Peyer's patch (tissue), 4 donors: ENCODE results near the gene GALNT9. TPM values are rescaled to one million over a fixed set of nuclear protein-coding genes. Genes with fewer than 3 reads are reported as not detected.
A peak's percentile ranks its signal among the peaks of the same experiment; 100 is the strongest.

ENCODE experiments used
- DNase-seq, 3 donors: peaks; one replicate each; pipeline ENCODE4 v3.0.0-alpha.2; 2017 to 2019
- H3K27ac ChIP-seq, 4 donors: fragments of 200-600 bp; sonication (generic); one replicate each; pipeline ENCODE4 v1.5.1; 2016 to 2019
- H3K27me3 ChIP-seq, 2 donors: fragments of 200-600 bp; sonication (generic); one replicate each; pipeline ENCODE4 v1.5.1; 2019
- H3K36me3 ChIP-seq, 3 donors: fragments of 200-600 bp; sonication (generic); one replicate each; pipeline ENCODE4 v1.5.1; 2016 to 2019
- H3K4me1 ChIP-seq, 4 donors: fragments of 200-600 bp; sonication (generic); one replicate each; pipeline ENCODE4 v1.5.1; 2016 to 2019
- H3K4me3 ChIP-seq, 4 donors: fragments of 200-600 bp; sonication (generic); 1 replicate in 3 of 4; 2 replicates in 1 of 4; pipeline ENCODE4 v1.5.1; 2016 to 2019; ENCODE audit warnings: mild to moderate bottlenecking in 1 of 4
- H3K9me3 ChIP-seq, 4 donors: fragments of 200-600 bp; sonication (generic); one replicate each; pipeline ENCODE4 v1.5.1; 2016 to 2019; ENCODE audit warnings: mild to moderate bottlenecking in 1 of 4
- CTCF ChIP-seq, 6 experiments: fragments of 450-650 bp in 4 of 6; fragments of 200-600 bp in 2 of 6; sonication (generic) in 1 of 6; IDR thresholded peaks; one replicate each; pipeline ENCODE4 v1.5.1; 2017 to 2019; ENCODE audit warnings: antibody characterized with exemption in 6 of 6, mild to moderate bottlenecking in 3 of 6, moderate library complexity in 1 of 6
- POLR2A ChIP-seq, 2 donors: fragments of 450-650 bp; IDR thresholded peaks; one replicate each; pipeline ENCODE4 v1.5.1; 2017; ENCODE audit warnings: antibody characterized with exemption in 2 of 2, mild to moderate bottlenecking in 2 of 2, moderate library complexity in 2 of 2
- total RNA-seq, 4 donors: library from RNA; depleted of rRNA; stranded (reverse); fragments of >200 nt; gene quantifications; one replicate each; pipeline ENCODE4 v1.1.0, GENCODE V29; 2016

Gene GALNT9
- total RNA-seq, 4 donors from 2014 or later: not detected

- Histone ChIP-seq H3K36me3 (no peaks in the 10 kb centered on the region), H3K4me3 (no peak overlapping the region), H3K4me1 (peaks cover 0 to 14% (median 0%) of the 10 kb centered on the region in 4 donors), H3K27me3 (no peaks in the 10 kb centered on the region), H3K27ac (no peak overlapping the region), H3K9me3 (no peaks in the 10 kb centered on the region)
- TF ChIP-seq POLR2A (IDR thresholded peaks at IDR 0.05) (no peak), CTCF (IDR thresholded peaks at IDR 0.05) (no peak)
- no peak for DNase-seq
These were observed 165.0 kb downstream of the GALNT9 start for GRCh38 chr12:132164426-132164825.

GRCh38 chr12:132163911-132164288 lies 165.5 kb downstream of the GALNT9 start:
- H3K4me1 ChIP-seq: peaks cover 0 to 14% (median 0%) of the 10 kb centered on the region in 4 donors
- no peaks in the 10 kb centered on the region for H3K9me3 ChIP-seq
- H3K27ac ChIP-seq: no peak overlapping the region
- no peaks in the 10 kb centered on the region for H3K27me3 ChIP-seq
- DNase-seq: no peak
- H3K4me3 ChIP-seq: no peak overlapping the region
- H3K36me3 ChIP-seq: no peaks in the 10 kb centered on the region
- TF ChIP-seq POLR2A (IDR thresholded peaks at IDR 0.05): no peak
- no peak for TF ChIP-seq CTCF (IDR thresholded peaks at IDR 0.05)

GRCh38 chr12:132163041-132163910 lies 166.1 kb downstream of the GALNT9 start:
- no peaks in the 10 kb centered on the region for H3K9me3 ChIP-seq
- TF ChIP-seq POLR2A (IDR thresholded peaks at IDR 0.05): no peak
- no peak for TF ChIP-seq CTCF (IDR thresholded peaks at IDR 0.05)
- no peak overlapping the region for H3K27ac ChIP-seq
- H3K4me3 ChIP-seq: peak overlapping the region in 1 of 4 donors; percentile 19
- H3K27me3 ChIP-seq: no peaks in the 10 kb centered on the region
- DNase-seq: no peak
- peaks cover 0 to 14% (median 0%) of the 10 kb centered on the region in 4 donors for H3K4me1 ChIP-seq
- H3K36me3 ChIP-seq: no peaks in the 10 kb centered on the region

- Histone ChIP-seq H3K36me3 (no peaks in the 10 kb centered on the region), H3K9me3 (no peaks in the 10 kb centered on the region), H3K27ac (no peak overlapping the region), H3K4me1 (peaks cover 0 to 14% (median 0%) of the 10 kb centered on the region in 4 donors), H3K27me3 (no peaks in the 10 kb centered on the region), H3K4me3 (peak overlapping the region in 1 of 4 donors; percentile 19)
- no peak for DNase-seq
- no peak for TF ChIP-seq POLR2A (IDR thresholded peaks at IDR 0.05)
- TF ChIP-seq CTCF (IDR thresholded peaks at IDR 0.05): no peak
These were observed 166.8 kb downstream of the GALNT9 start for GRCh38 chr12:132162508-132163031.

- Histone ChIP-seq H3K36me3 (no peaks in the 10 kb centered on the region), H3K9me3 (no peaks in the 10 kb centered on the region), H3K4me1 (peaks cover 0 to 14% (median 0%) of the 10 kb centered on the region in 4 donors), H3K4me3 (no peak overlapping the region), H3K27ac (no peak overlapping the region), H3K27me3 (no peaks in the 10 kb centered on the region)
- no peak for TF ChIP-seq POLR2A (IDR thresholded peaks at IDR 0.05)
- no peak for TF ChIP-seq CTCF (IDR thresholded peaks at IDR 0.05)
- no peak for DNase-seq
These were observed 167.4 kb downstream of the GALNT9 start for GRCh38 chr12:132161796-132162507.
